GM23338 (cell line): Measurements from ENCODE around the gene PHF5A. TPM values are rescaled to one million over a fixed set of nuclear protein-coding genes. Genes with fewer than 3 reads are reported as not detected.
A peak's percentile ranks its signal among the peaks of the same experiment; 100 is the strongest.

Experiments used
- ATAC-seq: fragments of 200-7000 bp; cut with Tn5 transposase; 3 replicates; pipeline ENCODE4 v1.9.1; 2020
- DNase-seq: peaks from one replicate; pipeline ENCODE4 v3.0.0-alpha.2; 2015; ENCODE audit warnings: low spot score
- H2AFZ ChIP-seq: fragments of 200-600 bp; sonication (generic); 2 replicates; pipeline ENCODE4 v1.8.0; 2016; ENCODE audit warnings: antibody characterized with exemption, mild to moderate bottlenecking, moderate library complexity
- H3F3A ChIP-seq: fragments of 200-600 bp; sonication (generic); replicated peaks from 2 replicates; pipeline ENCODE4 v1.8.0; 2017; ENCODE audit warnings: antibody characterized with exemption, mixed run types, low read depth
- H3K27ac ChIP-seq: fragments of 200-600 bp; sonication (generic); 2 replicates; pipeline ENCODE4 v1.6.1; 2016; ENCODE audit warnings: low read depth
- H3K27me3 ChIP-seq: fragments of 200-600 bp; sonication (generic); 2 replicates; pipeline ENCODE4 v1.8.0; 2016; ENCODE audit warnings: mild to moderate bottlenecking, mixed run types, moderate library complexity; ENCODE audit not compliant: insufficient read depth
- H3K36me3 ChIP-seq: fragments of 200-600 bp; sonication (generic); 2 replicates; pipeline ENCODE4 v1.8.0; 2016; ENCODE audit warnings: mild to moderate bottlenecking; ENCODE audit not compliant: insufficient read depth
- H3K4me1 ChIP-seq: fragments of 200-600 bp; sonication (generic); 2 replicates; pipeline ENCODE4 v1.8.0; 2016; ENCODE audit warnings: mild to moderate bottlenecking, moderate library complexity; ENCODE audit not compliant: insufficient read depth
- H3K4me2 ChIP-seq: fragments of 200-600 bp; sonication (generic); 2 replicates; pipeline ENCODE4 v1.7.1; 2017; ENCODE audit warnings: mixed run types
- H3K4me3 ChIP-seq: fragments of 200-600 bp; sonication (generic); 2 replicates; pipeline ENCODE4 v1.6.1; 2016; ENCODE audit warnings: mixed run types
- H3K79me2 ChIP-seq: fragments of 200-600 bp; sonication (generic); replicated peaks from 2 replicates; pipeline ENCODE4 v1.8.0; 2017; ENCODE audit warnings: mild to moderate bottlenecking; ENCODE audit not compliant: insufficient read depth
- H3K9me2 ChIP-seq: fragments of 200-600 bp; sonication (generic); 2 replicates; pipeline ENCODE4 v1.8.0; 2017; ENCODE audit not compliant: insufficient read depth
- H4K20me1 ChIP-seq: fragments of 200-600 bp; sonication (generic); replicated peaks from 2 replicates; pipeline ENCODE4 v1.8.0; 2017; ENCODE audit warnings: mild to moderate bottlenecking; ENCODE audit not compliant: insufficient read depth
- H3K27ac Mint-ChIP-seq: 2 replicates; pipeline ENCODE4 v1.8.0; 2020; ENCODE audit warnings: inconsistent platforms, mild to moderate bottlenecking, moderate library complexity, mixed read lengths
- H3K27me3 Mint-ChIP-seq: 3 replicates; pipeline ENCODE4 v1.8.0; 2022; ENCODE audit warnings: low read depth, mild to moderate bottlenecking, moderate library complexity, mixed read lengths, inconsistent platforms; ENCODE audit not compliant: insufficient read depth, poor library complexity
- H3K36me3 Mint-ChIP-seq: 3 replicates; pipeline ENCODE4 v1.8.0; 2021; ENCODE audit warnings: low read depth, mild to moderate bottlenecking, inconsistent platforms, moderate library complexity, mixed read lengths
- H3K4me1 Mint-ChIP-seq: 3 replicates; pipeline ENCODE4 v1.8.0; 2020; ENCODE audit warnings: mild to moderate bottlenecking, inconsistent platforms, mixed read lengths
- H3K4me3 Mint-ChIP-seq: 3 replicates; pipeline ENCODE4 v1.8.0; 2021; ENCODE audit warnings: moderate library complexity, mild to moderate bottlenecking, inconsistent platforms, mixed read lengths
- H3K9me3 Mint-ChIP-seq: 3 replicates; pipeline ENCODE4 v1.8.0; 2020; ENCODE audit warnings: moderate library complexity, mild to moderate bottlenecking, inconsistent platforms, mixed read lengths
- CREB1 ChIP-seq: fragments of 250-450 bp; sonication (Bioruptor Pico); IDR thresholded peaks from 2 replicates; pipeline ENCODE4 v1.5.0; 2020; ENCODE audit warnings: low read depth, mild to moderate bottlenecking, moderate library complexity
- EZH2 ChIP-seq: fragments of 200-600 bp; sonication (generic); IDR thresholded peaks from one replicate; pipeline ENCODE4 v1.8.0; 2017; ENCODE audit warnings: antibody characterized with exemption, mild to moderate bottlenecking, low read depth; ENCODE audit not compliant: unreplicated experiment
- EZH2phosphoT487 ChIP-seq: fragments of 200-600 bp; sonication (generic); IDR thresholded peaks from one replicate; pipeline ENCODE4 v1.8.1; 2018; ENCODE audit warnings: antibody characterized with exemption; ENCODE audit not compliant: unreplicated experiment
- JUNB ChIP-seq: IDR thresholded peaks from one replicate; pipeline ENCODE4 v1.6.1; 2016; ENCODE audit warnings: antibody characterized with exemption; ENCODE audit not compliant: unreplicated experiment
- NANOG ChIP-seq: IDR thresholded peaks from 2 replicates; pipeline ENCODE4 v1.6.1; 2016; ENCODE audit warnings: antibody characterized with exemption, borderline replicate concordance
- REST ChIP-seq: IDR thresholded peaks from one replicate; pipeline ENCODE4 v1.6.1; 2018; ENCODE audit warnings: antibody characterized with exemption; ENCODE audit not compliant: unreplicated experiment
- STAT1 ChIP-seq: IDR thresholded peaks from one replicate; pipeline ENCODE4 v1.6.1; 2016; ENCODE audit warnings: antibody characterized with exemption; ENCODE audit not compliant: unreplicated experiment
- polyA plus RNA-seq: library from polyadenylated mRNA; unstranded; fragments of >200 nt; fragmentation: Nextera tagmentation; extraction: Ambion mirVana; gene quantifications from 2 replicates; pipeline ENCODE4 v1.2.1, GENCODE V29; 2016
- total RNA-seq: library from RNA; depleted of rRNA; stranded (reverse); fragments of >200 nt; shearing (Covaris generic); gene quantifications from 2 replicates; pipeline ENCODE4 v1.2.3, GENCODE V29; 2014
- TF ChIP-seq, protein P1 (sequence below), 2 experiments: fragments of 200-600 bp in 1 of 2; sonication (generic) in 1 of 2; conservative IDR thresholded peaks; 2 replicates each; pipeline versions ENCODE4 v1.5.1 to v1.6.1; 2016 to 2017; ENCODE audit warnings: antibody characterized with exemption in 2 of 2, low read depth in 2 of 2, mild to moderate bottlenecking in 2 of 2, moderate library complexity in 1 of 2

Gene PHF5A
- total and polyA plus RNA-seq, 2 experiments from 2014 or later = 49.4 to 115 TPM

- H3K27ac ChIP-seq = peak overlapping the region; percentile 88
- no peak overlapping the region for H2AFZ ChIP-seq
These were observed 11.3 kb upstream of the PHF5A start for GRCh38 chr22:41479671-41480396.

GRCh38 chr22:41478891-41479521 is 10.5 kb upstream of the PHF5A start:
- H3F3A ChIP-seq = peaks cover 22% of the 10 kb centered on the region; the same call in 1 of the 2 replicates
- peak overlapping the region; percentile 68 for H3K27ac ChIP-seq
- no peaks in the 10 kb centered on the region for H3K36me3 ChIP-seq
- peaks cover 41% of the 10 kb centered on the region for H3K4me1 ChIP-seq
- H3K9me2 ChIP-seq = no peaks in the 10 kb centered on the region
- no peak overlapping the region for H2AFZ ChIP-seq
- H3K9me3 Mint-ChIP-seq = no peaks in the 10 kb centered on the region
- peak overlapping the region; percentile 59 for H3K27ac Mint-ChIP-seq
- H4K20me1 ChIP-seq = peaks cover 35% of the 10 kb centered on the region
- H3K79me2 ChIP-seq = peaks cover 99% of the 10 kb centered on the region
- H3K27me3 ChIP-seq = no peaks in the 10 kb centered on the region
- DNase-seq (no peak), ATAC-seq (no peak)
- no peak overlapping the region for H3K4me3 Mint-ChIP-seq
- peaks cover 47% of the 10 kb centered on the region for H3K4me1 Mint-ChIP-seq
- peaks cover 8% of the 10 kb centered on the region for H3K27me3 Mint-ChIP-seq
- no peak overlapping the region for H3K4me3 ChIP-seq
- H3K4me2 ChIP-seq = no peak overlapping the region
- no peaks in the 10 kb centered on the region; the same call in 2 of the 3 replicates for H3K36me3 Mint-ChIP-seq
- TF ChIP-seq EZH2 (no peak), REST (no peak), STAT1 (no peak), CREB1 (CRISPR knock-in tag) (no peak), EZH2phosphoT487 (no peak), NANOG (no peak), JUNB (no peak)
- TF ChIP-seq, protein P1, sequence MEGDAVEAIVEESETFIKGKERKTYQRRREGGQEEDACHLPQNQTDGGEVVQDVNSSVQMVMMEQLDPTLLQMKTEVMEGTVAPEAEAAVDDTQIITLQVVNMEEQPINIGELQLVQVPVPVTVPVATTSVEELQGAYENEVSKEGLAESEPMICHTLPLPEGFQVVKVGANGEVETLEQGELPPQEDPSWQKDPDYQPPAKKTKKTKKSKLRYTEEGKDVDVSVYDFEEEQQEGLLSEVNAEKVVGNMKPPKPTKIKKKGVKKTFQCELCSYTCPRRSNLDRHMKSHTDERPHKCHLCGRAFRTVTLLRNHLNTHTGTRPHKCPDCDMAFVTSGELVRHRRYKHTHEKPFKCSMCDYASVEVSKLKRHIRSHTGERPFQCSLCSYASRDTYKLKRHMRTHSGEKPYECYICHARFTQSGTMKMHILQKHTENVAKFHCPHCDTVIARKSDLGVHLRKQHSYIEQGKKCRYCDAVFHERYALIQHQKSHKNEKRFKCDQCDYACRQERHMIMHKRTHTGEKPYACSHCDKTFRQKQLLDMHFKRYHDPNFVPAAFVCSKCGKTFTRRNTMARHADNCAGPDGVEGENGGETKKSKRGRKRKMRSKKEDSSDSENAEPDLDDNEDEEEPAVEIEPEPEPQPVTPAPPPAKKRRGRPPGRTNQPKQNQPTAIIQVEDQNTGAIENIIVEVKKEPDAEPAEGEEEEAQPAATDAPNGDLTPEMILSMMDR (conservative IDR thresholded peaks at IDR 0.05; ENCODE audit: low read depth in 2 of 2) = no peak

More at GRCh38 chr22:41479671-41480396, 11.3 kb upstream of the PHF5A start:
- H3K36me3 Mint-ChIP-seq = no peaks in the 10 kb centered on the region; the same call in 2 of the 3 replicates
- peak; percentile 59 for ATAC-seq
- no peak overlapping the region; the same call in none of the 2 replicates for H3K27ac Mint-ChIP-seq
- Histone ChIP-seq H3K4me2 (peak overlapping the region; percentile 41; the same call in 1 of the 2 replicates), H3K4me3 (no peak overlapping the region), H3K27me3 (no peaks in the 10 kb centered on the region), H3K36me3 (no peaks in the 10 kb centered on the region), H3K9me2 (no peaks in the 10 kb centered on the region), H3F3A (peaks cover 25% of the 10 kb centered on the region; the same call in 1 of the 2 replicates), H3K4me1 (peaks cover 41% of the 10 kb centered on the region), H4K20me1 (peaks cover 41% of the 10 kb centered on the region), H3K79me2 (peaks cover 99% of the 10 kb centered on the region)
- H3K9me3 Mint-ChIP-seq = no peaks in the 10 kb centered on the region
- peaks cover 8% of the 10 kb centered on the region for H3K27me3 Mint-ChIP-seq
- H3K4me3 Mint-ChIP-seq = no peak overlapping the region
- TF ChIP-seq STAT1 = no peak
- TF ChIP-seq, protein P1 (conservative IDR thresholded peaks at IDR 0.05; ENCODE audit: low read depth in 2 of 2) = 0 out of 4 replicates have a peak, but pooled peaks of 1 of the 2 experiments have one; percentile 1
- H3K4me1 Mint-ChIP-seq = peaks cover 46% of the 10 kb centered on the region
- peak; percentile 75 for DNase-seq
